K562 (cell line): ENCODE measurements around the gene SIRT2. TPM values are rescaled to one million over a fixed set of nuclear protein-coding genes. Genes with fewer than 3 reads are reported as not detected.
A peak's percentile ranks its signal among the peaks of the same experiment; 100 is the strongest.

ENCODE experiments used
- ADNP ChIP-seq: fragments of 200-800 bp; sonication (Bioruptor generic); IDR thresholded peaks from 2 replicates; pipeline ENCODE4 v1.6.1; 2016; ENCODE audit warnings: missing genetic modification characterization, missing compliant biosample characterization
- ATF7 ChIP-seq: fragments of 450-650 bp; IDR thresholded peaks from 2 replicates; pipeline ENCODE4 v1.7.1; 2014; ENCODE audit warnings: mild to moderate bottlenecking, moderate library complexity
- GATA2 ChIP-seq: sonication (generic); formaldehyde crosslinking; IDR thresholded peaks from 2 replicates; pipeline ENCODE4 v1.4.0; 2020; ENCODE audit warnings: mild to moderate bottlenecking, missing genetic modification reagents
- GTF2E2 ChIP-seq: fragments of 200-800 bp; sonication (Bioruptor generic); IDR thresholded peaks from 2 replicates; pipeline ENCODE4 v1.6.1; 2016; ENCODE audit warnings: missing genetic modification characterization, missing compliant biosample characterization
- ILF3 ChIP-seq: fragments of 450-650 bp; IDR thresholded peaks from 2 replicates; pipeline ENCODE4 v1.6.1; 2018; ENCODE audit warnings: antibody characterized with exemption, mild to moderate bottlenecking, moderate library complexity, borderline replicate concordance
- KAT2B ChIP-seq: IDR thresholded peaks from one replicate; pipeline ENCODE4 v1.6.1; 2012; ENCODE audit warnings: low read depth, mild to moderate bottlenecking, control low read depth, inconsistent platforms, low read length, moderate library complexity
- NFE2 ChIP-seq: IDR thresholded peaks from 2 replicates; pipeline ENCODE4 v1.6.1; 2014; ENCODE audit warnings: antibody characterized with exemption, low read depth
- RB1 ChIP-seq: fragments of 450-650 bp; IDR thresholded peaks from 2 replicates; pipeline ENCODE4 v1.6.1; 2017; ENCODE audit warnings: low read depth, mild to moderate bottlenecking
- TAF15 ChIP-seq: fragments of 200-400 bp; formaldehyde crosslinking; IDR thresholded peaks from 2 replicates; pipeline ENCODE4 v1.6.1; 2017; ENCODE audit warnings: mild to moderate bottlenecking, low read depth, low read length, moderate library complexity
- TEAD4 ChIP-seq, 2 experiments: sonication (generic) in 1 of 2; formaldehyde crosslinking in 1 of 2; IDR thresholded peaks; 2 replicates each; pipeline versions ENCODE4 v1.6.1 to v1.8.0; 2012 to 2022; ENCODE audit warnings: borderline replicate concordance in 1 of 2, inconsistent platforms in 1 of 2, low read length in 1 of 2, mild to moderate bottlenecking in 1 of 2, missing genetic modification reagents in 1 of 2
- ZNF274 ChIP-seq: IDR thresholded peaks from 2 replicates; pipeline ENCODE4 v1.6.1; 2011; ENCODE audit warnings: low read depth, mild to moderate bottlenecking, low read length, moderate library complexity, borderline replicate concordance
- ZNF41 ChIP-seq: fragments of 250-450 bp; sonication (Bioruptor Pico); conservative IDR thresholded peaks from 2 replicates; pipeline ENCODE4 v1.4.0; 2020; ENCODE audit warnings: mild to moderate bottlenecking
- ZNF696 ChIP-seq: fragments of 250-450 bp; sonication (Bioruptor Pico); conservative IDR thresholded peaks from 2 replicates; pipeline ENCODE4 v1.4.0; 2020; ENCODE audit warnings: mild to moderate bottlenecking, moderate library complexity
- ZNF707 ChIP-seq: fragments of 250-450 bp; sonication (Bioruptor Pico); conservative IDR thresholded peaks from 2 replicates; pipeline ENCODE4 v1.8.0; 2022; ENCODE audit warnings: inconsistent platforms, mild to moderate bottlenecking, moderate library complexity
- ZNF778 ChIP-seq: fragments of 450-650 bp; formaldehyde crosslinking; IDR thresholded peaks from 2 replicates; pipeline ENCODE4 v1.4.0; 2020; ENCODE audit warnings: mild to moderate bottlenecking, moderate library complexity
- ZZZ3 ChIP-seq: fragments of 450-650 bp; IDR thresholded peaks from 2 replicates; pipeline ENCODE4 v1.6.1; 2016; ENCODE audit warnings: antibody characterized with exemption, mild to moderate bottlenecking, moderate library complexity
- polyA plus RNA-seq, 8 experiments: library from polyadenylated mRNA; depleted of rRNA in 4 of 8; stranded (reverse) in 5 of 8; unstranded in 3 of 8; fragments of >200 nt; fragmentation: Nextera tagmentation in 2 of 8; fragmentation: Illumina TruSeq in 1 of 8; extraction: Ambion mirVana in 2 of 8; extraction: Trizol in 1 of 8; gene quantifications; 2 replicates each; pipeline versions ENCODE4 v1.2.1 to v1.2.3, GENCODE V29; 2011 to 2014; ENCODE audit warnings: inconsistent platforms in 1 of 8, missing spikeins in 1 of 8
- total RNA-seq, 7 experiments: library from RNA; depleted of rRNA in 6 of 7; stranded (reverse); fragments of >200 nt in 6 of 7; fragmentation: Illumina TruSeq in 2 of 7; extraction: Trizol in 2 of 7; gene quantifications; 2 replicates each; pipeline versions ENCODE4 v1.2.1 to v1.2.3, GENCODE V29; 2011 to 2021; ENCODE audit warnings: low replicate concordance in 1 of 7
- TF ChIP-seq, protein P1 (sequence below): fragments of 450-650 bp; formaldehyde crosslinking; conservative IDR thresholded peaks from 2 replicates; pipeline ENCODE4 v1.4.0; 2022; ENCODE audit warnings: mild to moderate bottlenecking, missing genetic modification characterization
- TF ChIP-seq, protein P2 (sequence below): fragments of 450-650 bp; IDR thresholded peaks from 2 replicates; pipeline ENCODE4 v1.6.1; 2016; ENCODE audit warnings: mild to moderate bottlenecking
- TF ChIP-seq, protein P3 (sequence below): fragments of 250-450 bp; sonication (Bioruptor Pico); IDR thresholded peaks from 2 replicates; pipeline ENCODE4 v1.5.0; 2022; ENCODE audit warnings: mild to moderate bottlenecking
- TF ChIP-seq, protein P4 (sequence below): sonication (generic); formaldehyde crosslinking; IDR thresholded peaks from 2 replicates; pipeline ENCODE4 v1.8.0; 2022; ENCODE audit warnings: missing genetic modification reagents, mild to moderate bottlenecking, borderline replicate concordance
- TF ChIP-seq, protein P5 (sequence below): fragments of 250-450 bp; sonication (Bioruptor Pico); IDR thresholded peaks from 2 replicates; pipeline ENCODE4 v1.4.0; 2020

Gene SIRT2
- total and polyA plus RNA-seq, 9 of the 15 experiments (the other 6 are each of a cell fraction or from before 2014, with no cell fraction given) = 2.3 to 35.2 (median 22.9) TPM

DNA sequence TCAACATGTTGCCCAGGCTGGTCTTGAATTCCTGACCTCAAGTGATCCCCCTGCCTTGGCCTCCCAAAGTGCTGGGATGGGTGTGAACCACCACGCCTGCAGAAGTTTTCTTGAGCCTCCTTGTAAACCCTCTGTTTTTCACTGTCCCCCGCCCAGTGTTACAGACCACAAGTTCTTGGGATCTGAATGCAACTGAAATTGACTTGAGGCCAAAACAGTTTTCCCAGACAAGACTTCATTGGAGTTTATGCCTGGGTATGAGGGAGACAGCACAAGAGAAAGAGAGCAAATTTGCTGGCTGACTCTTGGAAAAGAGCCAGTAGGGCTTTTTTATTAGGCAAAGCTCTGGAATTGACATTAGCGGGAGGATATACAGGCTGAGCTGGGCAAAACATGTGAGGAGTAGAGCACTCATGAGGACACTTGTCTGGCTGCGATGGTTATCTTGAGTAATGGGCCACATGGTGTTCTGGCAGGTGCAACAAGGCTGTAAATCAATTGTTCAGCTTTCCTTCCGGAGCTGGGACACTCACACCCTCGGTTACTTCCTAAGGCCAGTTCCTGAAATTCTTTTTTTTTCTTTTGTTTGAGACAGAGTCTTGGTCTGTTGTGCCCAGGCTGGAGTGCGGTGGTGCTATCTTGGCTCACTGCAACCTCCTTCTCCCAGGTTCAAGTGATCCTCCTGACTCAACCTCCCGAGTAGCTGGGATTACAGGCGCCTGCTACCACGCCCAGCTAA lies 36.9 kb downstream of the SIRT2 start (continued):
- TF ChIP-seq, protein P1, sequence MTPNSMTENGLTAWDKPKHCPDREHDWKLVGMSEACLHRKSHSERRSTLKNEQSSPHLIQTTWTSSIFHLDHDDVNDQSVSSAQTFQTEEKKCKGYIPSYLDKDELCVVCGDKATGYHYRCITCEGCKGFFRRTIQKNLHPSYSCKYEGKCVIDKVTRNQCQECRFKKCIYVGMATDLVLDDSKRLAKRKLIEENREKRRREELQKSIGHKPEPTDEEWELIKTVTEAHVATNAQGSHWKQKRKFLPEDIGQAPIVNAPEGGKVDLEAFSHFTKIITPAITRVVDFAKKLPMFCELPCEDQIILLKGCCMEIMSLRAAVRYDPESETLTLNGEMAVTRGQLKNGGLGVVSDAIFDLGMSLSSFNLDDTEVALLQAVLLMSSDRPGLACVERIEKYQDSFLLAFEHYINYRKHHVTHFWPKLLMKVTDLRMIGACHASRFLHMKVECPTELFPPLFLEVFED (CRISPR knock-in tag) = no peak
- TF ChIP-seq ZNF696 (CRISPR knock-in tag) (no peak), GTF2E2 (no peak), TEAD4 (IDR thresholded peaks at IDR 0.05; ENCODE audit: low read length) (peak; percentile 77), TEAD4 (CRISPR knock-in tag; IDR thresholded peaks at IDR 0.05; ENCODE audit: borderline replicate concordance) (no peak), ZNF778 (CRISPR knock-in tag) (no peak), ATF7 (peak; percentile 69), KAT2B (no peak), ADNP (tag) (peak; percentile 83), GATA2 (CRISPR knock-in tag) (peak; percentile 92), RB1 (no peak), TAF15 (no peak), ZNF707 (CRISPR knock-in tag) (no peak), ILF3 (no peak), ZNF41 (CRISPR knock-in tag) (no peak), NFE2 (no peak), ZZZ3 (no peak), ZNF274 (no peak)
- TF ChIP-seq, protein P2, sequence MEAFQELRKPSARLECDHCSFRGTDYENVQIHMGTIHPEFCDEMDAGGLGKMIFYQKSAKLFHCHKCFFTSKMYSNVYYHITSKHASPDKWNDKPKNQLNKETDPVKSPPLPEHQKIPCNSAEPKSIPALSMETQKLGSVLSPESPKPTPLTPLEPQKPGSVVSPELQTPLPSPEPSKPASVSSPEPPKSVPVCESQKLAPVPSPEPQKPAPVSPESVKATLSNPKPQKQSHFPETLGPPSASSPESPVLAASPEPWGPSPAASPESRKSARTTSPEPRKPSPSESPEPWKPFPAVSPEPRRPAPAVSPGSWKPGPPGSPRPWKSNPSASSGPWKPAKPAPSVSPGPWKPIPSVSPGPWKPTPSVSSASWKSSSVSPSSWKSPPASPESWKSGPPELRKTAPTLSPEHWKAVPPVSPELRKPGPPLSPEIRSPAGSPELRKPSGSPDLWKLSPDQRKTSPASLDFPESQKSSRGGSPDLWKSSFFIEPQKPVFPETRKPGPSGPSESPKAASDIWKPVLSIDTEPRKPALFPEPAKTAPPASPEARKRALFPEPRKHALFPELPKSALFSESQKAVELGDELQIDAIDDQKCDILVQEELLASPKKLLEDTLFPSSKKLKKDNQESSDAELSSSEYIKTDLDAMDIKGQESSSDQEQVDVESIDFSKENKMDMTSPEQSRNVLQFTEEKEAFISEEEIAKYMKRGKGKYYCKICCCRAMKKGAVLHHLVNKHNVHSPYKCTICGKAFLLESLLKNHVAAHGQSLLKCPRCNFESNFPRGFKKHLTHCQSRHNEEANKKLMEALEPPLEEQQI = no peak
- TF ChIP-seq, protein P3, sequence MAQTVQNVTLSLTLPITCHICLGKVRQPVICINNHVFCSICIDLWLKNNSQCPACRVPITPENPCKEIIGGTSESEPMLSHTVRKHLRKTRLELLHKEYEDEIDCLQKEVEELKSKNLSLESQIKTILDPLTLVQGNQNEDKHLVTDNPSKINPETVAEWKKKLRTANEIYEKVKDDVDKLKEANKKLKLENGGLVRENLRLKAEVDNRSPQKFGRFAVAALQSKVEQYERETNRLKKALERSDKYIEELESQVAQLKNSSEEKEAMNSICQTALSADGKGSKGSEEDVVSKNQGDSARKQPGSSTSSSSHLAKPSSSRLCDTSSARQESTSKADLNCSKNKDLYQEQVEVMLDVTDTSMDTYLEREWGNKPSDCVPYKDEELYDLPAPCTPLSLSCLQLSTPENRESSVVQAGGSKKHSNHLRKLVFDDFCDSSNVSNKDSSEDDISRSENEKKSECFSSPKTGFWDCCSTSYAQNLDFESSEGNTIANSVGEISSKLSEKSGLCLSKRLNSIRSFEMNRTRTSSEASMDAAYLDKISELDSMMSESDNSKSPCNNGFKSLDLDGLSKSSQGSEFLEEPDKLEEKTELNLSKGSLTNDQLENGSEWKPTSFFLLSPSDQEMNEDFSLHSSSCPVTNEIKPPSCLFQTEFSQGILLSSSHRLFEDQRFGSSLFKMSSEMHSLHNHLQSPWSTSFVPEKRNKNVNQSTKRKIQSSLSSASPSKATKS (CRISPR knock-in tag) = no peak
- TF ChIP-seq, protein P4, sequence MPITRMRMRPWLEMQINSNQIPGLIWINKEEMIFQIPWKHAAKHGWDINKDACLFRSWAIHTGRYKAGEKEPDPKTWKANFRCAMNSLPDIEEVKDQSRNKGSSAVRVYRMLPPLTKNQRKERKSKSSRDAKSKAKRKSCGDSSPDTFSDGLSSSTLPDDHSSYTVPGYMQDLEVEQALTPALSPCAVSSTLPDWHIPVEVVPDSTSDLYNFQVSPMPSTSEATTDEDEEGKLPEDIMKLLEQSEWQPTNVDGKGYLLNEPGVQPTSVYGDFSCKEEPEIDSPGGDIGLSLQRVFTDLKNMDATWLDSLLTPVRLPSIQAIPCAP (CRISPR knock-in tag) = no peak
- TF ChIP-seq, protein P5, sequence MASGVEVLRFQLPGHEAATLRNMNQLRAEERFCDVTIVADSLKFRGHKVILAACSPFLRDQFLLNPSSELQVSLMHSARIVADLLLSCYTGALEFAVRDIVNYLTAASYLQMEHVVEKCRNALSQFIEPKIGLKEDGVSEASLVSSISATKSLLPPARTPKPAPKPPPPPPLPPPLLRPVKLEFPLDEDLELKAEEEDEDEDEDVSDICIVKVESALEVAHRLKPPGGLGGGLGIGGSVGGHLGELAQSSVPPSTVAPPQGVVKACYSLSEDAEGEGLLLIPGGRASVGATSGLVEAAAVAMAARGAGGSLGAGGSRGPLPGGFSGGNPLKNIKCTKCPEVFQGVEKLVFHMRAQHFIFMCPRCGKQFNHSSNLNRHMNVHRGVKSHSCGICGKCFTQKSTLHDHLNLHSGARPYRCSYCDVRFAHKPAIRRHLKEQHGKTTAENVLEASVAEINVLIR (CRISPR knock-in tag) = no peak
